Ishikawa (cell line): ENCODE results near the gene MLLT10.

ENCODE experiments used
- CEBPB ChIP-seq: IDR thresholded peaks from 2 replicates; pipeline ENCODE4 v1.6.1; 2012
- CREB1 ChIP-seq: IDR thresholded peaks from 2 replicates; pipeline ENCODE4 v1.6.1; 2012; ENCODE audit warnings: low read depth
- EP300 ChIP-seq: IDR thresholded peaks from 2 replicates; pipeline ENCODE4 v1.6.1; 2012; ENCODE audit warnings: borderline replicate concordance
- FOXM1 ChIP-seq: IDR thresholded peaks from 2 replicates; pipeline ENCODE4 v1.6.1; 2012; ENCODE audit warnings: low read depth, borderline replicate concordance
- MAX ChIP-seq: IDR thresholded peaks from 2 replicates; pipeline ENCODE4 v1.6.1; 2012
- RAD21 ChIP-seq: IDR thresholded peaks from 2 replicates; pipeline ENCODE4 v1.6.1; 2012; ENCODE audit warnings: low read depth
- REST ChIP-seq: IDR thresholded peaks from 2 replicates; pipeline ENCODE4 v1.6.1; 2012; ENCODE audit warnings: low read depth, mild to moderate bottlenecking
- TAF1 ChIP-seq: IDR thresholded peaks from 2 replicates; pipeline ENCODE4 v1.6.1; 2012; ENCODE audit warnings: low read depth, mild to moderate bottlenecking
- TCF12 ChIP-seq: IDR thresholded peaks from 2 replicates; pipeline ENCODE4 v1.6.1; 2012; ENCODE audit warnings: low read depth
- TEAD4 ChIP-seq: IDR thresholded peaks from 2 replicates; pipeline ENCODE4 v1.6.1; 2012
- USF1 ChIP-seq: IDR thresholded peaks from 2 replicates; pipeline ENCODE4 v1.6.1; 2012
- YY1 ChIP-seq: IDR thresholded peaks from 2 replicates; pipeline ENCODE4 v1.6.1; 2012; ENCODE audit warnings: low read depth
- ZBTB7A ChIP-seq: IDR thresholded peaks from 2 replicates; pipeline ENCODE4 v1.6.1; 2012; ENCODE audit warnings: low read depth

GRCh38 chr10:21705142-21705827 is 171.3 kb downstream of the MLLT10 start:
- no peak for TF ChIP-seq CEBPB
- TF ChIP-seq REST, result no peak
- TF ChIP-seq YY1, result no peak
- TF ChIP-seq TAF1, result no peak
- TF ChIP-seq EP300, result no peak
- no peak for TF ChIP-seq MAX
- TF ChIP-seq TCF12, result no peak
- TF ChIP-seq RAD21, result no peak
- TF ChIP-seq USF1, result no peak
- no peak for TF ChIP-seq TEAD4
- TF ChIP-seq CREB1, result no peak
- TF ChIP-seq ZBTB7A, result no peak
- no peak for TF ChIP-seq FOXM1
